Transverse colon (tissue), 3 donors: Measurements from ENCODE around the gene IRF2.

Experiments used
- POLR2A ChIP-seq: fragments of 450-650 bp; IDR thresholded peaks from one replicate; pipeline ENCODE4 v1.6.1; 2016; ENCODE audit warnings: antibody characterized with exemption, mild to moderate bottlenecking, moderate library complexity
- TF ChIP-seq, protein P1 (sequence below), 5 experiments: fragments of 200-600 bp in 3 of 5; fragments of 450-650 bp in 2 of 5; sonication (generic) in 3 of 5; IDR thresholded peaks; 1 replicate in 2 of 5; 2 replicates in 3 of 5; pipeline ENCODE4 v1.5.1; 2016 to 2017; ENCODE audit warnings: antibody characterized with exemption in 5 of 5, inconsistent platforms in 3 of 5, mild to moderate bottlenecking in 2 of 5, moderate library complexity in 1 of 5

DNA sequence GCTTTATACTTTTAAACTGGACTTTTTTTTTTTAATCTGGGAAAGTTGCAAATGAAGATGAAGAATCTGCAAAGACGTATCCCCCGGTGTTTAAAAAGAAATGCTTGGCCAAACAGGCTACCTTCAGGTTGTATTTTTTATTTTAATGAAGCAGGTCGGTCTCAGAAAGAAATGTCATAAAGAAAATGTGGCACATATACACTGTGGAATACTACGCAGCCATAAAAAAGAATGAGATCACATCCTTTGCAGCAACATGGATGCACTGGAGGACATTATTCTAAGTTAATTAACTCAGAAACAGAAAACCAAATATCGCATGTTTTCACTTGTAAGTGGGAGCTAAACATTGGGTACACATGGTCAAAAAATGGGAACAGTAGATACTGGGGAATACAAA lies 123.4 kb downstream of the IRF2 start:
- TF ChIP-seq, protein P1, sequence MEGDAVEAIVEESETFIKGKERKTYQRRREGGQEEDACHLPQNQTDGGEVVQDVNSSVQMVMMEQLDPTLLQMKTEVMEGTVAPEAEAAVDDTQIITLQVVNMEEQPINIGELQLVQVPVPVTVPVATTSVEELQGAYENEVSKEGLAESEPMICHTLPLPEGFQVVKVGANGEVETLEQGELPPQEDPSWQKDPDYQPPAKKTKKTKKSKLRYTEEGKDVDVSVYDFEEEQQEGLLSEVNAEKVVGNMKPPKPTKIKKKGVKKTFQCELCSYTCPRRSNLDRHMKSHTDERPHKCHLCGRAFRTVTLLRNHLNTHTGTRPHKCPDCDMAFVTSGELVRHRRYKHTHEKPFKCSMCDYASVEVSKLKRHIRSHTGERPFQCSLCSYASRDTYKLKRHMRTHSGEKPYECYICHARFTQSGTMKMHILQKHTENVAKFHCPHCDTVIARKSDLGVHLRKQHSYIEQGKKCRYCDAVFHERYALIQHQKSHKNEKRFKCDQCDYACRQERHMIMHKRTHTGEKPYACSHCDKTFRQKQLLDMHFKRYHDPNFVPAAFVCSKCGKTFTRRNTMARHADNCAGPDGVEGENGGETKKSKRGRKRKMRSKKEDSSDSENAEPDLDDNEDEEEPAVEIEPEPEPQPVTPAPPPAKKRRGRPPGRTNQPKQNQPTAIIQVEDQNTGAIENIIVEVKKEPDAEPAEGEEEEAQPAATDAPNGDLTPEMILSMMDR (IDR thresholded peaks at IDR 0.05) = no peak
- TF ChIP-seq POLR2A = no peak
